Loucy (cell line): ENCODE measurements around the gene YIPF6.

Source experiments
- H2AFZ ChIP-seq: fragments of 200-600 bp; sonication (generic); 2 replicates; pipeline ENCODE4 v1.6.0; 2016; ENCODE audit warnings: antibody characterized with exemption, mild to moderate bottlenecking, low read length, moderate library complexity
- H3F3A ChIP-seq: fragments of 200-600 bp; 2 replicates; pipeline ENCODE4 v1.6.0; 2016; ENCODE audit warnings: antibody characterized with exemption, low read depth, mild to moderate bottlenecking
- H3K27me3 ChIP-seq: fragments of 200-600 bp; sonication (generic); 2 replicates; pipeline ENCODE4 v1.6.1; 2014; ENCODE audit warnings: low read length, mild to moderate bottlenecking; ENCODE audit not compliant: insufficient read depth, poor library complexity, severe bottlenecking
- H3K36me3 ChIP-seq: fragments of 200-600 bp; sonication (generic); 2 replicates; pipeline ENCODE4 v1.6.1; 2016; ENCODE audit warnings: low read length; ENCODE audit not compliant: insufficient read depth
- H3K4me1 ChIP-seq: fragments of 200-600 bp; sonication (generic); 2 replicates; pipeline ENCODE4 v1.5.1; 2014; ENCODE audit warnings: low read length, mild to moderate bottlenecking; ENCODE audit not compliant: insufficient read depth, poor library complexity, severe bottlenecking
- H3K4me2 ChIP-seq: fragments of 200-600 bp; sonication (generic); 2 replicates; pipeline ENCODE4 v1.6.0; 2014; ENCODE audit warnings: antibody characterized with exemption, low read length, low read depth, mild to moderate bottlenecking; ENCODE audit not compliant: poor library complexity, severe bottlenecking
- H3K4me3 ChIP-seq: fragments of 200-600 bp; sonication (generic); 2 replicates; pipeline ENCODE4 v1.5.1; 2014; ENCODE audit warnings: low read length, mild to moderate bottlenecking, mixed read lengths; ENCODE audit not compliant: poor library complexity, severe bottlenecking
- H3K79me2 ChIP-seq: fragments of 200-600 bp; sonication (generic); 2 replicates; pipeline ENCODE4 v1.6.1; 2014; ENCODE audit warnings: low read length; ENCODE audit not compliant: insufficient read depth
- H3K9ac ChIP-seq: fragments of 200-600 bp; sonication (generic); 2 replicates; pipeline ENCODE4 v1.6.0; 2014; ENCODE audit warnings: mild to moderate bottlenecking, low read depth, low read length, moderate library complexity; ENCODE audit not compliant: poor library complexity, severe bottlenecking
- H3K9me2 ChIP-seq: fragments of 200-600 bp; sonication (generic); replicated peaks from 2 replicates; pipeline ENCODE4 v1.6.1; 2016; ENCODE audit warnings: low read depth, low read length, mixed read lengths
- H3K9me3 ChIP-seq: fragments of 200-600 bp; sonication (generic); 2 replicates; pipeline ENCODE4 v1.6.1; 2014; ENCODE audit warnings: mild to moderate bottlenecking, antibody characterized with exemption, low read length, low read depth; ENCODE audit not compliant: insufficient read depth
- H4K20me1 ChIP-seq: fragments of 200-600 bp; sonication (generic); 2 replicates; pipeline ENCODE4 v1.6.0; 2014; ENCODE audit warnings: antibody characterized with exemption, low read length, mild to moderate bottlenecking; ENCODE audit not compliant: insufficient read depth, poor library complexity, severe bottlenecking
- EZH2phosphoT487 ChIP-seq: fragments of 200-600 bp; IDR thresholded peaks from 2 replicates; pipeline ENCODE4 v1.6.1; 2018; ENCODE audit warnings: antibody characterized with exemption, mild to moderate bottlenecking, moderate library complexity, borderline replicate concordance
- TF ChIP-seq, protein P1 (sequence below): fragments of 200-600 bp; sonication (generic); conservative IDR thresholded peaks from 2 replicates; pipeline ENCODE4 v1.5.1; 2014; ENCODE audit warnings: mild to moderate bottlenecking, antibody characterized with exemption, low read length

YIPF6 gene

DNA sequence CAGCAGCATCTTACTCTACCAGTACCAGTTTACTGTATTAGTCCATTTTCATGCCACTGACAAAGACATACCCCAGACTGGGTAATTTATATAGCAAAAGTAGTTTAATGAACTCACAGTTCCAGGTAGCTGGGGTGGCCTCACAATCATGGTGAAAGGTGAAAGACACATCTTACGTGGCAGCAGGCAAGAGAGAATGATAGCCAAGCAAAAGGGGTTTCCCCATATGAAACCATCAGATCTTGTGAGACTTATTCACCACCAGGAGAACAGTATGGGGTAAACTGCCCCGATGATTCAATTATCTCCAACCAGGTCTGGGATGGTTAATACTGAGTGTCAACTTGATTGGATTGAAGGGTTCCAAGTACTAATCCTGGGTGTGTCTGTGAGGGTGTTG is 69.3 kb downstream of the YIPF6 start:
- H3K9me3 ChIP-seq = no peaks in the 10 kb centered on the region
- no peaks in the 10 kb centered on the region for H3K79me2 ChIP-seq
- no peaks in the 10 kb centered on the region for H3K9me2 ChIP-seq
- no peak overlapping the region for H3K4me3 ChIP-seq
- no peak overlapping the region for H3K4me2 ChIP-seq
- H2AFZ ChIP-seq = no peak overlapping the region
- H3K4me1 ChIP-seq = no peaks in the 10 kb centered on the region
- H4K20me1 ChIP-seq = no peaks in the 10 kb centered on the region
- no peaks in the 10 kb centered on the region for H3K27me3 ChIP-seq
- H3K36me3 ChIP-seq = no peaks in the 10 kb centered on the region
- H3K9ac ChIP-seq = no peak overlapping the region
- no peaks in the 10 kb centered on the region for H3F3A ChIP-seq
- TF ChIP-seq EZH2phosphoT487 = no peak

DNA sequence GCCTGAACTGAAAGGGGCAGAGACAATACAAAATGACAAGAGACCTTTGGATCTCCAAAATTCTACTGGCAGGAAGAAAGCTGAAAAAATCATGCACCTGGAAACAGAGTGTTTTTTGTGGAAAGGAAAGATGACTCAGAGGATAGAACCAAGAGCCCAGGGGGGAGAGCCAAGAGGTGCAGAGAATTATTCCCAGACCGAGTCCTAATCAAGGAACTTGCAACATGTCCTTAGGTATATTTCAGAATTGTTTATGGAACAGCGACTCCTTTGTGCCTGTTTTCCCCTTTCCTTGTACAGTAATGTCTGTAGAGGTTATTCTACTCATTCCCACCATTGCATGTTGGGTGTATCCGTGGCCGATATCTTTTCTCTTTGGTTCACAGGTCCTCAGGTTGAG is 71.7 kb downstream of the YIPF6 start:
- no peaks in the 10 kb centered on the region for H3K79me2 ChIP-seq
- H3K4me2 ChIP-seq = no peak overlapping the region
- no peaks in the 10 kb centered on the region for H3K9me2 ChIP-seq
- no peaks in the 10 kb centered on the region for H4K20me1 ChIP-seq
- H3K4me1 ChIP-seq = no peaks in the 10 kb centered on the region
- no peaks in the 10 kb centered on the region for H3K36me3 ChIP-seq
- no peak overlapping the region for H3K9ac ChIP-seq
- H3F3A ChIP-seq = no peaks in the 10 kb centered on the region
- no peaks in the 10 kb centered on the region for H3K27me3 ChIP-seq
- no peak overlapping the region for H2AFZ ChIP-seq
- H3K4me3 ChIP-seq = no peak overlapping the region
- H3K9me3 ChIP-seq = no peaks in the 10 kb centered on the region
- TF ChIP-seq EZH2phosphoT487 = no peak
- TF ChIP-seq, protein P1, sequence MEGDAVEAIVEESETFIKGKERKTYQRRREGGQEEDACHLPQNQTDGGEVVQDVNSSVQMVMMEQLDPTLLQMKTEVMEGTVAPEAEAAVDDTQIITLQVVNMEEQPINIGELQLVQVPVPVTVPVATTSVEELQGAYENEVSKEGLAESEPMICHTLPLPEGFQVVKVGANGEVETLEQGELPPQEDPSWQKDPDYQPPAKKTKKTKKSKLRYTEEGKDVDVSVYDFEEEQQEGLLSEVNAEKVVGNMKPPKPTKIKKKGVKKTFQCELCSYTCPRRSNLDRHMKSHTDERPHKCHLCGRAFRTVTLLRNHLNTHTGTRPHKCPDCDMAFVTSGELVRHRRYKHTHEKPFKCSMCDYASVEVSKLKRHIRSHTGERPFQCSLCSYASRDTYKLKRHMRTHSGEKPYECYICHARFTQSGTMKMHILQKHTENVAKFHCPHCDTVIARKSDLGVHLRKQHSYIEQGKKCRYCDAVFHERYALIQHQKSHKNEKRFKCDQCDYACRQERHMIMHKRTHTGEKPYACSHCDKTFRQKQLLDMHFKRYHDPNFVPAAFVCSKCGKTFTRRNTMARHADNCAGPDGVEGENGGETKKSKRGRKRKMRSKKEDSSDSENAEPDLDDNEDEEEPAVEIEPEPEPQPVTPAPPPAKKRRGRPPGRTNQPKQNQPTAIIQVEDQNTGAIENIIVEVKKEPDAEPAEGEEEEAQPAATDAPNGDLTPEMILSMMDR = no peak

DNA sequence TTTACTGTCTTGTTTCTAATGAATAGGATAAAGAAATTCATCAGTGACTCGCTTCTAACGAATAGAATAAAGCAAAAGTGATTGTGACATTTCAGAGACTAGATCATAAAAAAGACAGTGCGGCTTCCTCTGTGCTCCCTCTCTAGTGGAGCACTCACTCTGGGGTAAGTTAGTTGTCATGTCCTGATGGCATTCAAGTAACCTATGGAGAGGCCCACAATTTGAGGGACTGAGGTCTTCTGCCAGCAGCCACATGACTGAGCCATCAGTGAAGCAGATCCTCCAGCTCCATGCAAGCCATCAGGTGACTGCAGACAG is 72.4 kb downstream of the YIPF6 start:
- Histone ChIP-seq H3F3A (no peaks in the 10 kb centered on the region), H3K4me3 (no peak overlapping the region), H3K9me2 (no peaks in the 10 kb centered on the region), H4K20me1 (no peaks in the 10 kb centered on the region), H3K9me3 (no peaks in the 10 kb centered on the region), H2AFZ (no peak overlapping the region), H3K4me1 (no peaks in the 10 kb centered on the region), H3K9ac (no peak overlapping the region), H3K4me2 (no peak overlapping the region), H3K36me3 (no peaks in the 10 kb centered on the region), H3K27me3 (no peaks in the 10 kb centered on the region), H3K79me2 (no peaks in the 10 kb centered on the region)
- TF ChIP-seq, protein P1 = no peak
- TF ChIP-seq EZH2phosphoT487 = no peak

DNA sequence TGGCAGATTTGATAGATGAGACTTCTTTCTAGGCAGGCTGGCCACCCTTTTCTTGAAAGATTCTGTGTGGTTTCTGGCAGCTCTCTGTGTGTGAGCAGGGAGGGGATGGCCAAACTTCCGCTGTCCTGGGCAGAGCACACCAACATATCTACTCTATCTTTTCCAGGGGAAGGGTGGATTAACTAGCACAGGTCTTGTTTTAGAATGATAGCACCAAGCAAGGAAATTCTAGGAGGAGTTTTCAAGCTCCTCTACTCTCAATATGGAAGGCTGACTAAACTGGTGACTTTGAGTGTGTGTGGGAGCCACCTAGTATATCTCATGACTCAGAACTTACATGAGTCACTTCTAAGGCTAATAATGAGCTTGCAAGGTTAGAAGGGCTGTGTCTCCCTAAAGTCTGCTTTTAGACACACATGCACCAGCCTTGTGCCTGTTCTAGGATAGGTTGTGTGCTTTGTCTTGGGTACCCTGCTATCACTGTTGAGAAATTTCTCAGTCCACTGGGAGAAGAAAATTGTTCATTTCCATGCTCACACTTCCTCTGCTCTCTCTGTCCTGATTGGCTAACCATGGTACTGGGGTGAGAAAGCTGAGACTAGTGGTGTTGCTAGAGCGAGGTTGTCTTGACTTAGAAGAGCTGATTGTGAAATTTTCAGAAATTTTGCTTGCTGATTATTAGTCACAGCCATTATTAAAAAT is 72.9 kb downstream of the YIPF6 start:
- Histone ChIP-seq H4K20me1 (no peaks in the 10 kb centered on the region), H2AFZ (no peak overlapping the region), H3K4me2 (no peak overlapping the region), H3K9ac (no peak overlapping the region), H3F3A (no peaks in the 10 kb centered on the region), H3K4me1 (no peaks in the 10 kb centered on the region), H3K9me3 (no peaks in the 10 kb centered on the region), H3K27me3 (no peaks in the 10 kb centered on the region), H3K9me2 (no peaks in the 10 kb centered on the region), H3K4me3 (no peak overlapping the region), H3K79me2 (no peaks in the 10 kb centered on the region), H3K36me3 (no peaks in the 10 kb centered on the region)
- TF ChIP-seq, protein P1 = no peak
- no peak for TF ChIP-seq EZH2phosphoT487
